ENCODE results near the gene RPL14. TPM values are rescaled to one million over a fixed set of nuclear protein-coding genes. Genes with fewer than 3 reads are reported as not detected.
A peak's percentile ranks its signal among the peaks of the same experiment; 100 is the strongest.

Gene RPL14
- total and polyA plus RNA-seq, 12 donors = 235 to 2,243 (median 1,006) TPM

DNA sequence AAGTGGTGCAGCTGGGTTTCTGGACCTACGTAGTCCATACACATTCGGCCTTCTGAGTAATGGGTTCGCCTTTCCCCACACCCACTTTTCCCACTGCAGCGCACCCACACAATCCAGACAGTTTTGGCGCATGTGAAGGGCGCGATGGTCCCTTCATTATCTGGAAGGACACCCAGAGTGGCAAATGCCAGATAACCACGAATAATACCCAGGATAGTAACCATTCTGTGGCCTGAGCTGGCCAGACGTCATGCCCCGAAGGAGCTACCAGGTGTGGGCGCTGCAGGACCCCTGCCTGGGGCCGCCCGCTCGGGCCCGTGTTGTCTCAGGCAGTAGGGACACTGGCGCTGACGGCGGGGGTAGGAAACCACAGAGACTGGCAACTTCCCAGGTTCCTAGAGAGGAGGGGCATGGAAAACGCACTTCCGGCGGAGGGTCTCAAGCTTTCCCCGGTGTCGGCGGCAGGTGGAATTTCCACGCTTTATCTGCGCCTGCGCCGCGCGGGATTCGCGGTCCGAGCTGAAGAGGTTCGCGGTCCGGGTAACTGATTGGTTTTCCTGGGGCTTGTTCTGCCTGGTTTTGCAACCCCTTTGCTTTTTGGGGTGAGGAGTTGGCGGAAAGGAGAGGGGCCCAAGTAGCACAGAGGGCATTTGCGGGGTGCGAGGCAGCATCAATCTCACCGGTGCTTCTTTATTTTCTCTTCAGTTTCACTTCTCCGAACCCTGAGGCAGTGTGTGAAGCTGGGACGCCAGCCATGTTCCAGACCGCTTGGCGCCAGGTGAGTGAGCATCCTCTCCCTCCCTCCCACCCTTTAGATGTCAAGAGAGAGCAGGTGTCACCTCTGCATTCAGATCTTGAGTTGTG is 48.7 kb downstream of the RPL14 start, which contains the start of gene ZNF620:
ZNF620 (plus strand) TSS at position 441 of the 864 bp plus-strand sequence; CDS start at position 755, 314 bp downstream.
- Histone ChIP-seq H3K9me3 (replicated peaks in 1 of 3) (no peaks in the 10 kb centered on the region), H3K36me3 (replicated peaks in 1 of 2) (no peaks in the 10 kb centered on the region), H3K4me3 (peak within 1 kb of the TSS; percentile 23 to 69 (median 48)), H3K4me1 (replicated peaks in 1 of 2) (peaks cover 15 to 17% of the 10 kb centered on the region in 2 donors), H3K27ac (peak within 1 kb of the TSS; percentile 56 to 89 (median 77)), H3K27me3 (no peaks in the 10 kb centered on the region)
- intact Hi-C loops (cut with DNase I) = no loop called here
- peak; percentile 81 to 92 (median 85) for DNase-seq
- 4 to 5% (median 5%) methylated on average over 15 to 44 of the region's 44 CpGs for WGBS, 4 donors
- TF ChIP-seq CTCF (IDR thresholded peaks at IDR 0.05) (no peak), POLR2A (IDR thresholded peaks at IDR 0.05) (peak; percentile 42 to 78)

- TF ChIP-seq POLR2A (IDR thresholded peaks at IDR 0.05) (no peak), CTCF (IDR thresholded peaks at IDR 0.05) (no peak)
- Histone ChIP-seq H3K4me1 (replicated peaks in 1 of 2) (peaks cover 0 to 6% of the 10 kb centered on the region in 2 donors), H3K27me3 (no peaks in the 10 kb centered on the region), H3K9me3 (replicated peaks in 1 of 3) (no peaks in the 10 kb centered on the region), H3K27ac (no peak overlapping the region), H3K4me3 (no peak overlapping the region), H3K36me3 (replicated peaks in 1 of 2) (no peaks in the 10 kb centered on the region)
- 94 to 100% (median 98%) methylated on average over 1 of the region's 1 CpG for WGBS, 4 donors
- intact Hi-C loops (cut with DNase I) = loop anchor here in 1 of 2 donors (10.0 kb wide), 1 partner anchor 56 kb away; the partner anchor contains the start of gene RPL14
- no peak for DNase-seq
Measured at GRCh38 chr3:40511031-40511718, 54.0 kb downstream of the RPL14 start.

DNA sequence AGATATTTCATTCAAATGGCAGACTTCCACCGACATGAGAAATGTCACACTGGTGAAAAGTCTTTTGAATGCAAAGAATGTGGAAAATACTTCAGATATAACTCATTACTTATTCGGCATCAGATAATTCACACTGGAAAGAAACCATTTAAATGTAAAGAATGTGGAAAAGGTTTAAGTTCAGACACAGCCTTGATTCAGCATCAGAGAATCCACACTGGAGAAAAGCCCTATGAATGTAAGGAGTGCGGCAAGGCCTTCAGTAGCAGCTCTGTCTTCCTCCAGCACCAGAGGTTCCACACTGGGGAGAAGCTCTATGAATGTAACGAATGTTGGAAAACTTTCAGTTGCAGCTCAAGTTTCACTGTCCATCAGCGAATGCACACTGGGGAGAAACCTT is 59.1 kb downstream of the RPL14 start:
- no peaks in the 10 kb centered on the region for H3K9me3 ChIP-seq (replicated peaks in 1 of 3)
- 81 to 85% (median 83%) methylated on average over 5 of the region's 5 CpGs for WGBS, 4 donors
- no peak overlapping the region for H3K27ac ChIP-seq
- no peaks in the 10 kb centered on the region for H3K4me1 ChIP-seq (replicated peaks in 1 of 2)
- H3K27me3 ChIP-seq = no peaks in the 10 kb centered on the region
- intact Hi-C loops (cut with DNase I) = loop anchor here in 1 of 2 donors (10.0 kb wide), 1 partner anchor 61 kb away; the partner anchor contains the start of gene RPL14
- DNase-seq = no peak
- no peaks in the 10 kb centered on the region for H3K36me3 ChIP-seq (replicated peaks in 1 of 2)
- TF ChIP-seq CTCF (IDR thresholded peaks at IDR 0.05) (no peak), POLR2A (IDR thresholded peaks at IDR 0.05) (no peak)
- no peak overlapping the region for H3K4me3 ChIP-seq

DNA sequence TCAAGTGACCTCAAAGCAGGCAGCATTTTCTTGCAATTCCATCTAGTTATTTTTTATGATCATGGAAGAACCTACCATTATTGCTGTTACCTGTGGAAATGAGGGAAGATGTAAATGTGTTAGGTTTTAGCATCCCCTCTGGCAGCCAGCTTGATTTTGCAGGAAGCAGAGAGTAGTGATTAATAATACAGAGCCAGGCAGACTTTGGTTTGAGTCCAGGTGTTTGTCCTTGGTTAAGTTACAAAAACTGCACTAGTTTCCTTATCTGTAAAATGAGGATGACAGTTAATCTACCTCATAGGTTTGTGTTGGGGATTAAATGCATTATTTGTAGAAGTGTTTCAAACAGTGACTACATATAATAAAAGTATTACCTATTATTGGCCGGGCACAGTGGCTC is 60.9 kb downstream of the RPL14 start:
- TF ChIP-seq CTCF (IDR thresholded peaks at IDR 0.05) = no peak
- TF ChIP-seq POLR2A (IDR thresholded peaks at IDR 0.05) = no peak
- H3K4me3 ChIP-seq = no peak overlapping the region
- H3K9me3 ChIP-seq (replicated peaks in 1 of 3) = no peaks in the 10 kb centered on the region
- H3K36me3 ChIP-seq (replicated peaks in 1 of 2) = no peaks in the 10 kb centered on the region
- 82 to 92% (median 84%) methylated on average over 1 of the region's 1 CpG for WGBS, 4 donors
- no peak overlapping the region for H3K27ac ChIP-seq
- intact Hi-C loops (cut with DNase I) = loop anchor here in 1 of 2 donors (10.0 kb wide), 1 partner anchor 63 kb away; the partner anchor contains the start of gene RPL14
- DNase-seq = peak in 1 of 7 donors; percentile 26
- H3K4me1 ChIP-seq (replicated peaks in 1 of 2) = no peaks in the 10 kb centered on the region
- H3K27me3 ChIP-seq = no peaks in the 10 kb centered on the region

All from adrenal gland (tissue), 12 donors.